ENCODE data around the gene DLG5.

DNA sequence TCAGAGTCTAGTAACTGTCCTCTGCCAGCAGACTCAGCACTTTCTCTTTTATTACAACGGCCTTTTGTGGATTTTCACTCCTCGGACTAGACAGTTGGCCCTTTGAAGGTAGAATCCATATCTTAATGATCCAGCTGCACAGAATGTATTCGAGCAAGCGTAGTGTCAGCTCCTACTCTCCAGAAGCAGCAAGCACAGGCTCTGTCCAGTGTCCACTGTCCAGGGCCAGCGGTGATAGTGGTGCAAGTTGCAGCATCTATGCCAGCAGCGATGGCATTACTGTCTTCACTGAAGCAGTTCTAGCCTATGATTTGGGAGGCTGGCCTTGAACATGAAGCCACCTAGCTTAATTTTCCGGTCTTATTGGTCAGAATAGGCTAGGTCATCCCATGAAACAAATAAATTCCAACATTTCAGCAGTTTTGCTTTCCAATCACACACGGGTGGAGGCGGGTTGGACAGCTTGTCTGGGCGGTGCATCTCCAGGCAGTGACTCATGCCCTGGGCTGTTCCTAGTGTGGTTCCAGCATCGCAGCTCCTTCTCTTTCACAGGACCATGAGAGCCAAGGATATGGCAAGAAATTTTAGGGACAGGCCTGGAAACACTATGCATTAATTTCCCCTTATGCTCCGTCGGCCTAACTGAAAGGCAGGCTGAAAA, 180.4 kb downstream of the DLG5 start:
- TF ChIP-seq, protein P1, sequence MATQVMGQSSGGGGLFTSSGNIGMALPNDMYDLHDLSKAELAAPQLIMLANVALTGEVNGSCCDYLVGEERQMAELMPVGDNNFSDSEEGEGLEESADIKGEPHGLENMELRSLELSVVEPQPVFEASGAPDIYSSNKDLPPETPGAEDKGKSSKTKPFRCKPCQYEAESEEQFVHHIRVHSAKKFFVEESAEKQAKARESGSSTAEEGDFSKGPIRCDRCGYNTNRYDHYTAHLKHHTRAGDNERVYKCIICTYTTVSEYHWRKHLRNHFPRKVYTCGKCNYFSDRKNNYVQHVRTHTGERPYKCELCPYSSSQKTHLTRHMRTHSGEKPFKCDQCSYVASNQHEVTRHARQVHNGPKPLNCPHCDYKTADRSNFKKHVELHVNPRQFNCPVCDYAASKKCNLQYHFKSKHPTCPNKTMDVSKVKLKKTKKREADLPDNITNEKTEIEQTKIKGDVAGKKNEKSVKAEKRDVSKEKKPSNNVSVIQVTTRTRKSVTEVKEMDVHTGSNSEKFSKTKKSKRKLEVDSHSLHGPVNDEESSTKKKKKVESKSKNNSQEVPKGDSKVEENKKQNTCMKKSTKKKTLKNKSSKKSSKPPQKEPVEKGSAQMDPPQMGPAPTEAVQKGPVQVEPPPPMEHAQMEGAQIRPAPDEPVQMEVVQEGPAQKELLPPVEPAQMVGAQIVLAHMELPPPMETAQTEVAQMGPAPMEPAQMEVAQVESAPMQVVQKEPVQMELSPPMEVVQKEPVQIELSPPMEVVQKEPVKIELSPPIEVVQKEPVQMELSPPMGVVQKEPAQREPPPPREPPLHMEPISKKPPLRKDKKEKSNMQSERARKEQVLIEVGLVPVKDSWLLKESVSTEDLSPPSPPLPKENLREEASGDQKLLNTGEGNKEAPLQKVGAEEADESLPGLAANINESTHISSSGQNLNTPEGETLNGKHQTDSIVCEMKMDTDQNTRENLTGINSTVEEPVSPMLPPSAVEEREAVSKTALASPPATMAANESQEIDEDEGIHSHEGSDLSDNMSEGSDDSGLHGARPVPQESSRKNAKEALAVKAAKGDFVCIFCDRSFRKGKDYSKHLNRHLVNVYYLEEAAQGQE (IDR thresholded peaks at IDR 0.05; ENCODE audit: insufficient read depth in 1 of 2, low read depth in 2 of 2, low read length in 2 of 2): no peak
- TF ChIP-seq POLR2AphosphoS5 (IDR thresholded peaks at IDR 0.05; ENCODE audit: low read depth, low read length) (no peak), SIN3A (IDR thresholded peaks at IDR 0.05; ENCODE audit: borderline replicate concordance, insufficient read depth, low read length) (no peak), TAF1 (IDR thresholded peaks at IDR 0.05; ENCODE audit: borderline replicate concordance, insufficient read depth, low read length) (no peak)

Measured in PFSK-1 (cell line).